Fibroblast of lung (primary cell): ENCODE measurements around the gene RBM38.

Source experiments
- EZH2 ChIP-seq: IDR thresholded peaks from 2 replicates; pipeline ENCODE4 v1.5.1; 2012; ENCODE audit warnings: low read length, control low read depth, mild to moderate bottlenecking; ENCODE audit errors: missing control alignments
- TF ChIP-seq, protein P1 (sequence below), 2 donors: IDR thresholded peaks in 1 of 2; conservative IDR thresholded peaks in 1 of 2; 1 replicate in 1 of 2; 2 replicates in 1 of 2; pipeline ENCODE4 v1.5.1; 2011 to 2012; ENCODE audit warnings: low read length in 2 of 2, control low read depth in 1 of 2, inconsistent platforms in 1 of 2, low read depth in 1 of 2, mild to moderate bottlenecking in 1 of 2

GRCh38 chr20:57445298-57445697 is 54.1 kb downstream of the RBM38 start:
- TF ChIP-seq, protein P1, sequence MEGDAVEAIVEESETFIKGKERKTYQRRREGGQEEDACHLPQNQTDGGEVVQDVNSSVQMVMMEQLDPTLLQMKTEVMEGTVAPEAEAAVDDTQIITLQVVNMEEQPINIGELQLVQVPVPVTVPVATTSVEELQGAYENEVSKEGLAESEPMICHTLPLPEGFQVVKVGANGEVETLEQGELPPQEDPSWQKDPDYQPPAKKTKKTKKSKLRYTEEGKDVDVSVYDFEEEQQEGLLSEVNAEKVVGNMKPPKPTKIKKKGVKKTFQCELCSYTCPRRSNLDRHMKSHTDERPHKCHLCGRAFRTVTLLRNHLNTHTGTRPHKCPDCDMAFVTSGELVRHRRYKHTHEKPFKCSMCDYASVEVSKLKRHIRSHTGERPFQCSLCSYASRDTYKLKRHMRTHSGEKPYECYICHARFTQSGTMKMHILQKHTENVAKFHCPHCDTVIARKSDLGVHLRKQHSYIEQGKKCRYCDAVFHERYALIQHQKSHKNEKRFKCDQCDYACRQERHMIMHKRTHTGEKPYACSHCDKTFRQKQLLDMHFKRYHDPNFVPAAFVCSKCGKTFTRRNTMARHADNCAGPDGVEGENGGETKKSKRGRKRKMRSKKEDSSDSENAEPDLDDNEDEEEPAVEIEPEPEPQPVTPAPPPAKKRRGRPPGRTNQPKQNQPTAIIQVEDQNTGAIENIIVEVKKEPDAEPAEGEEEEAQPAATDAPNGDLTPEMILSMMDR (conservative IDR thresholded peaks at IDR 0.05 in 1 of 2, IDR thresholded peaks at IDR 0.05 in 1 of 2; ENCODE audit: low read depth in 1 of 2, low read length in 2 of 2) = no peak
- TF ChIP-seq EZH2 = no peak
